ENCODE results near the gene CELF2.

GRCh38 chr10:11230498-11231167, 213.0 kb downstream of the CELF2 start:
- TF ChIP-seq POLR2A (IDR thresholded peaks at IDR 0.05) (no peak), CTCF (IDR thresholded peaks at IDR 0.05) (no peak)

Data from body of pancreas (tissue), 4 donors.